K562 (cell line): Measurements from ENCODE around the gene RPN1. TPM values are rescaled to one million over a fixed set of nuclear protein-coding genes. Genes with fewer than 3 reads are reported as not detected.

ENCODE experiments used
- CC2D1A ChIP-seq: fragments of 450-650 bp; IDR thresholded peaks from 2 replicates; pipeline ENCODE4 v1.6.1; 2017; ENCODE audit warnings: mild to moderate bottlenecking
- CHD1 ChIP-seq: fragments of 200-600 bp; sonication (generic); IDR thresholded peaks from one replicate; pipeline ENCODE4 v1.6.1; 2012; ENCODE audit warnings: mild to moderate bottlenecking, moderate library complexity, low read length, inconsistent platforms
- ETV6 ChIP-seq, 3 experiments: fragments of 150-350 bp in 1 of 3; sonication (generic) in 1 of 3; formaldehyde crosslinking in 1 of 3; IDR thresholded peaks; 2 replicates each; pipeline versions ENCODE4 v1.6.1 to v1.8.0; 2014 to 2022; ENCODE audit warnings: borderline replicate concordance in 2 of 3, low read depth in 2 of 3, antibody characterized with exemption in 1 of 3, low read length in 1 of 3, mild to moderate bottlenecking in 1 of 3, missing genetic modification reagents in 1 of 3
- HSF4 ChIP-seq: fragments of 250-450 bp; sonication (Bioruptor Pico); IDR thresholded peaks from 2 replicates; pipeline ENCODE4 v2.1.2; 2022; ENCODE audit warnings: mild to moderate bottlenecking, moderate library complexity, borderline replicate concordance
- KAT8 ChIP-seq: fragments of 450-650 bp; IDR thresholded peaks from 2 replicates; pipeline ENCODE4 v1.6.1; 2016; ENCODE audit warnings: low read depth, mild to moderate bottlenecking
- KLF10 ChIP-seq: fragments of 250-450 bp; sonication (Bioruptor Pico); IDR thresholded peaks from 2 replicates; pipeline ENCODE4 v1.6.1; 2021; ENCODE audit warnings: matching md5 sums
- KLF16 ChIP-seq: IDR thresholded peaks from 2 replicates; pipeline ENCODE4 v1.6.1; 2016; ENCODE audit warnings: antibody characterized with exemption
- LEF1 ChIP-seq: fragments of 450-650 bp; IDR thresholded peaks from 2 replicates; pipeline ENCODE4 v1.6.1; 2016; ENCODE audit warnings: mild to moderate bottlenecking
- MTA1 ChIP-seq: fragments of 450-650 bp; IDR thresholded peaks from 2 replicates; pipeline ENCODE4 v1.6.1; 2017; ENCODE audit warnings: borderline replicate concordance
- MYC ChIP-seq, 2 experiments: fragments of 250-450 bp in 1 of 2; sonication (Bioruptor Pico) in 1 of 2; IDR thresholded peaks; 2 replicates each; pipeline versions ENCODE4 v1.5.1 to v1.6.1; 2012 to 2021; ENCODE audit warnings: low read depth in 2 of 2, borderline replicate concordance in 1 of 2, improper control_type of control experiment in 1 of 2, low read length in 1 of 2, mild to moderate bottlenecking in 1 of 2, moderate library complexity in 1 of 2
- RAD51 ChIP-seq: fragments of 450-650 bp; IDR thresholded peaks from 2 replicates; pipeline ENCODE4 v1.7.1; 2016; ENCODE audit warnings: low read depth, mild to moderate bottlenecking, borderline replicate concordance
- RBM22 ChIP-seq: fragments of 200-400 bp; formaldehyde crosslinking; IDR thresholded peaks from 2 replicates; pipeline ENCODE4 v1.6.1; 2018; ENCODE audit warnings: low read length, low read depth; ENCODE audit not compliant: poor library complexity, severe bottlenecking
- SMAD1 ChIP-seq: fragments of 150-350 bp; IDR thresholded peaks from 2 replicates; pipeline ENCODE4 v1.6.1; 2014; ENCODE audit warnings: low read length, low read depth; ENCODE audit not compliant: partially characterized antibody
- SOX6 ChIP-seq: fragments of 450-650 bp; IDR thresholded peaks from 2 replicates; pipeline ENCODE4 v1.6.1; 2014; ENCODE audit warnings: mild to moderate bottlenecking
- ZNF146 ChIP-seq: IDR thresholded peaks from one replicate; pipeline ENCODE4 v1.6.1; 2018; ENCODE audit warnings: missing compliant biosample characterization; ENCODE audit not compliant: unreplicated experiment
- ZNF444 ChIP-seq: fragments of 250-450 bp; sonication (Bioruptor Pico); IDR thresholded peaks from 2 replicates; pipeline ENCODE4 v1.4.0; 2020; ENCODE audit warnings: mild to moderate bottlenecking, moderate library complexity
- polyA plus RNA-seq, 8 experiments: library from polyadenylated mRNA; depleted of rRNA in 4 of 8; stranded (reverse) in 5 of 8; unstranded in 3 of 8; fragments of >200 nt; fragmentation: Nextera tagmentation in 2 of 8; fragmentation: Illumina TruSeq in 1 of 8; extraction: Ambion mirVana in 2 of 8; extraction: Trizol in 1 of 8; gene quantifications; 2 replicates each; pipeline versions ENCODE4 v1.2.1 to v1.2.3, GENCODE V29; 2011 to 2014; ENCODE audit warnings: inconsistent platforms in 1 of 8, missing spikeins in 1 of 8
- total RNA-seq, 7 experiments: library from RNA; depleted of rRNA in 6 of 7; stranded (reverse); fragments of >200 nt in 6 of 7; fragmentation: Illumina TruSeq in 2 of 7; extraction: Trizol in 2 of 7; gene quantifications; 2 replicates each; pipeline versions ENCODE4 v1.2.1 to v1.2.3, GENCODE V29; 2011 to 2021; ENCODE audit warnings: low replicate concordance in 1 of 7
- TF ChIP-seq, protein P1 (sequence below): fragments of 150-350 bp; conservative IDR thresholded peaks from 2 replicates; pipeline ENCODE4 v1.6.1; 2014; ENCODE audit warnings: low read length
- TF ChIP-seq, protein P2 (sequence below): sonication (generic); formaldehyde crosslinking; IDR thresholded peaks from 2 replicates; pipeline ENCODE4 v1.8.1; 2023; ENCODE audit warnings: mild to moderate bottlenecking, missing genetic modification reagents, moderate library complexity
- TF ChIP-seq, protein P3 (sequence below): sonication (generic); formaldehyde crosslinking; IDR thresholded peaks from 2 replicates; pipeline ENCODE4 v1.8.1; 2022; ENCODE audit warnings: missing genetic modification reagents

RPN1 gene
- total and polyA plus RNA-seq, 9 of the 15 experiments (the other 6 are each of a cell fraction or from before 2014, with no cell fraction given) = 39.5 to 300 (median 148) TPM

DNA sequence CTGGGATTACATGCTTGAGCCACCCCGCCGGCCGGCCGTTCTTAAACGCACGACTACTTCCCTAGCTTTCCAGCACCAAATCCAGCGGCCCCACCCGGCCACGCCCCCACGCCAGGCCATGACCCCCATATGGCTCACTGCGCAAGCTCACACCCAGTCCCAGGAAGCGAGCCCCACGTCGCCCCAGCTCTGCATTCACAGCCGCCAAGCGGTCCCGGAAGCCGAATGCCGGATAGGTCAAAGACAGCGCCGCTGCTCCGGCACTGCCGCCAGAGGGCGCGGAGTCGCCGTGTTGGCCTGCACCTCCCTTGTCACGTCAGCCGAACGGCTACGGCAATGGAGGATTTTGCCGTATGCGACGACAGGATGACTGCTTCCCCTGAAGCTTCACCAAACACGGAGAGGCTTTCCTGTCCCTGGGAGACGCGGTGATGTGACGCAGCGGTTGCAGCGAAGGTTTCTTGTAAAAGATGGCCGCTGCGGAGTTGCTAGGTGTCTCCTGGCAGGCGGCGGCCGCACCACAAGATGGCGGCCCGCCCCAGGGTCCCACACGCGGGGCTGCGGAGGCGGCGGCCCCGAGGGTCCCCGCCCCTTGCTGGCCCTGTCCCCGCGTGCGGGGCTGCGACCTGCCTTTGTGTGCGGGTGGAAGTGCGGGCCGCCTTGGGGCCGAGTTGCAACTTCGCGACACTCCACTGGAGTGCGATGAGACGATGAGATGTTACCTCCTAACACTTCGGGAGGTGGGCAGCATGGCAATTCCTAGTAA lies 30.2 kb upstream of the RPN1 start (continued):
- TF ChIP-seq, protein P1, sequence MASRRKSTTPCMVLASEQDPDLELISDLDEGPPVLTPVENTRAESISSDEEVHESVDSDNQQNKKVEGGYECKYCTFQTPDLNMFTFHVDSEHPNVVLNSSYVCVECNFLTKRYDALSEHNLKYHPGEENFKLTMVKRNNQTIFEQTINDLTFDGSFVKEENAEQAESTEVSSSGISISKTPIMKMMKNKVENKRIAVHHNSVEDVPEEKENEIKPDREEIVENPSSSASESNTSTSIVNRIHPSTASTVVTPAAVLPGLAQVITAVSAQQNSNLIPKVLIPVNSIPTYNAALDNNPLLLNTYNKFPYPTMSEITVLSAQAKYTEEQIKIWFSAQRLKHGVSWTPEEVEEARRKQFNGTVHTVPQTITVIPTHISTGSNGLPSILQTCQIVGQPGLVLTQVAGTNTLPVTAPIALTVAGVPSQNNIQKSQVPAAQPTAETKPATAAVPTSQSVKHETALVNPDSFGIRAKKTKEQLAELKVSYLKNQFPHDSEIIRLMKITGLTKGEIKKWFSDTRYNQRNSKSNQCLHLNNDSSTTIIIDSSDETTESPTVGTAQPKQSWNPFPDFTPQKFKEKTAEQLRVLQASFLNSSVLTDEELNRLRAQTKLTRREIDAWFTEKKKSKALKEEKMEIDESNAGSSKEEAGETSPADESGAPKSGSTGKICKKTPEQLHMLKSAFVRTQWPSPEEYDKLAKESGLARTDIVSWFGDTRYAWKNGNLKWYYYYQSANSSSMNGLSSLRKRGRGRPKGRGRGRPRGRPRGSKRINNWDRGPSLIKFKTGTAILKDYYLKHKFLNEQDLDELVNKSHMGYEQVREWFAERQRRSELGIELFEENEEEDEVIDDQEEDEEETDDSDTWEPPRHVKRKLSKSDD = peak; percentile 65; the same call in 1 of the 2 replicates
- no peak for TF ChIP-seq HSF4 (CRISPR knock-in tag)
- TF ChIP-seq KAT8 = peak; percentile 46; the same call in 1 of the 2 replicates
- TF ChIP-seq LEF1 = 0 out of 2 replicates have a peak, but pooled peaks have one; percentile 14
- TF ChIP-seq CHD1 = no peak
- no peak for TF ChIP-seq KLF10 (CRISPR knock-in tag)
- TF ChIP-seq, protein P2, sequence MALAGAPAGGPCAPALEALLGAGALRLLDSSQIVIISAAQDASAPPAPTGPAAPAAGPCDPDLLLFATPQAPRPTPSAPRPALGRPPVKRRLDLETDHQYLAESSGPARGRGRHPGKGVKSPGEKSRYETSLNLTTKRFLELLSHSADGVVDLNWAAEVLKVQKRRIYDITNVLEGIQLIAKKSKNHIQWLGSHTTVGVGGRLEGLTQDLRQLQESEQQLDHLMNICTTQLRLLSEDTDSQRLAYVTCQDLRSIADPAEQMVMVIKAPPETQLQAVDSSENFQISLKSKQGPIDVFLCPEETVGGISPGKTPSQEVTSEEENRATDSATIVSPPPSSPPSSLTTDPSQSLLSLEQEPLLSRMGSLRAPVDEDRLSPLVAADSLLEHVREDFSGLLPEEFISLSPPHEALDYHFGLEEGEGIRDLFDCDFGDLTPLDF (CRISPR knock-in tag) = no peak
- peak; percentile 89 for TF ChIP-seq MYC (IDR thresholded peaks at IDR 0.05; ENCODE audit: low read depth, low read length)
- peak; percentile 64; the same call in 1 of the 2 replicates for TF ChIP-seq MYC (CRISPR knock-in tag; IDR thresholded peaks at IDR 0.05; ENCODE audit: borderline replicate concordance, low read depth)
- TF ChIP-seq RBM22 = no peak
- TF ChIP-seq ZNF146 = no peak
- no peak; the same call in 1 of the 2 replicates for TF ChIP-seq RAD51
- no peak for TF ChIP-seq MTA1
- TF ChIP-seq ZNF444 (CRISPR knock-in tag) = no peak
- TF ChIP-seq SMAD1 = no peak
- no peak for TF ChIP-seq ETV6 (IDR thresholded peaks at IDR 0.05; ENCODE audit: borderline replicate concordance in 1 of 2, low read depth in 2 of 2, low read length in 1 of 2)
- no peak for TF ChIP-seq ETV6 (CRISPR knock-in tag; IDR thresholded peaks at IDR 0.05; ENCODE audit: borderline replicate concordance)
- TF ChIP-seq, protein P3, sequence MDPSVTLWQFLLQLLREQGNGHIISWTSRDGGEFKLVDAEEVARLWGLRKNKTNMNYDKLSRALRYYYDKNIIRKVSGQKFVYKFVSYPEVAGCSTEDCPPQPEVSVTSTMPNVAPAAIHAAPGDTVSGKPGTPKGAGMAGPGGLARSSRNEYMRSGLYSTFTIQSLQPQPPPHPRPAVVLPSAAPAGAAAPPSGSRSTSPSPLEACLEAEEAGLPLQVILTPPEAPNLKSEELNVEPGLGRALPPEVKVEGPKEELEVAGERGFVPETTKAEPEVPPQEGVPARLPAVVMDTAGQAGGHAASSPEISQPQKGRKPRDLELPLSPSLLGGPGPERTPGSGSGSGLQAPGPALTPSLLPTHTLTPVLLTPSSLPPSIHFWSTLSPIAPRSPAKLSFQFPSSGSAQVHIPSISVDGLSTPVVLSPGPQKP (CRISPR knock-in tag) = no peak
- TF ChIP-seq KLF16 = no peak
- no peak for TF ChIP-seq SOX6
- 0 out of 2 replicates have a peak, but pooled peaks have one; percentile 19 for TF ChIP-seq CC2D1A
